PC-3 (cell line): ENCODE results near the gene CTNNA2. TPM values are rescaled to one million over a fixed set of nuclear protein-coding genes. Genes with fewer than 3 reads are reported as not detected.

Experiments used
- ATAC-seq: fragments of 200-7000 bp; cut with Tn5 transposase; 2 replicates; pipeline ENCODE4 v1.9.1; 2020; ENCODE audit warnings: mild to moderate bottlenecking, moderate library complexity
- BruUV-seq: library from RNA; stranded (reverse); fragments of 400-500 nt; replicated peaks from 2 replicates; lab custom pipeline; 2021; lab: Mats Ljungman, UMichigan
- CTCF ChIA-PET: fragments of 300-600 bp; sonication (Branson Sonifier 250); formaldehyde crosslinking; loops from one replicate; lab custom pipeline; 2022; ENCODE audit warnings: antibody characterized with exemption; lab: Charles Lee
- POLR2A ChIA-PET: fragments of 300-600 bp; sonication (Branson Sonifier 250); formaldehyde crosslinking; loops from one replicate; lab custom pipeline; 2022; ENCODE audit warnings: antibody characterized with exemption; ENCODE audit not compliant: unreplicated experiment; lab: Charles Lee
- DNase-seq: peaks from one replicate; pipeline ENCODE4 v3.0.0-alpha.2; 2015
- H2AFZ ChIP-seq: fragments of 300-600 bp; sonication (generic); 2 replicates; pipeline ENCODE4 v1.6.0; 2016; ENCODE audit warnings: antibody characterized with exemption, low read length
- H3F3A ChIP-seq: fragments of 300-600 bp; sonication (generic); one replicate; pipeline ENCODE4 v1.6.0; 2017; ENCODE audit warnings: antibody characterized with exemption, low read length, control low read depth, mild to moderate bottlenecking; ENCODE audit not compliant: unreplicated experiment
- H3K27ac ChIP-seq: fragments of 300-600 bp; sonication (generic); 2 replicates; pipeline ENCODE4 v1.5.1; 2016; ENCODE audit warnings: mild to moderate bottlenecking, low read length
- H3K27me3 ChIP-seq: fragments of 300-600 bp; sonication (generic); 2 replicates; pipeline ENCODE4 v1.6.1; 2016; ENCODE audit warnings: low read length, mixed read lengths
- H3K36me3 ChIP-seq: fragments of 300-600 bp; sonication (generic); 2 replicates; pipeline ENCODE4 v1.6.1; 2016; ENCODE audit warnings: low read depth, mixed run types, low read length, mixed read lengths
- H3K4me1 ChIP-seq: fragments of 300-600 bp; sonication (generic); 2 replicates; pipeline ENCODE4 v1.5.1; 2016; ENCODE audit warnings: low read length; ENCODE audit not compliant: insufficient read depth
- H3K4me2 ChIP-seq: fragments of 300-600 bp; sonication (generic); 2 replicates; pipeline ENCODE4 v1.6.0; 2016; ENCODE audit warnings: low read length
- H3K4me3 ChIP-seq: fragments of 300-600 bp; sonication (generic); 2 replicates; pipeline ENCODE4 v1.5.1; 2016; ENCODE audit warnings: mild to moderate bottlenecking, low read length, mixed read lengths
- H3K79me2 ChIP-seq: fragments of 300-600 bp; sonication (generic); 2 replicates; pipeline ENCODE4 v1.6.1; 2017; ENCODE audit warnings: low read length, mixed read lengths
- H3K9ac ChIP-seq: fragments of 300-600 bp; sonication (generic); 2 replicates; pipeline ENCODE4 v1.6.0; 2016; ENCODE audit warnings: mild to moderate bottlenecking, low read length
- H3K9me2 ChIP-seq: fragments of 300-600 bp; sonication (generic); replicated peaks from 2 replicates; pipeline ENCODE4 v1.6.1; 2016; ENCODE audit warnings: mixed run types, low read length, mixed read lengths
- H3K9me3 ChIP-seq: fragments of 300-600 bp; sonication (generic); 2 replicates; pipeline ENCODE4 v1.6.1; 2016; ENCODE audit warnings: low read length, mixed read lengths
- H4K20me1 ChIP-seq: fragments of 300-600 bp; sonication (generic); 2 replicates; pipeline ENCODE4 v1.6.1; 2016; ENCODE audit warnings: low read length, mixed read lengths
- EZH2 ChIP-seq: fragments of 300-600 bp; sonication (generic); IDR thresholded peaks from one replicate; pipeline ENCODE4 v1.6.1; 2017; ENCODE audit warnings: antibody characterized with exemption, mild to moderate bottlenecking, low read length; ENCODE audit not compliant: unreplicated experiment
- EZH2phosphoT487 ChIP-seq: fragments of 300-600 bp; sonication (generic); IDR thresholded peaks from 2 replicates; pipeline ENCODE4 v1.6.1; 2018; ENCODE audit warnings: mild to moderate bottlenecking, antibody characterized with exemption, low read length, borderline replicate concordance
- intact Hi-C: fragments of 100-400 bp; cut with micrococcal nuclease; formaldehyde crosslinking; loops from 2 replicates; pipeline ENCODE4 v1.9.0; 2023
- total RNA-seq: library from RNA; depleted of rRNA; stranded (reverse); fragments of >200 nt; gene quantifications from 2 replicates; pipeline ENCODE4 v1.2.3, GENCODE V29; 2014
- TF ChIP-seq, protein P1 (sequence below): fragments of 300-600 bp; sonication (generic); conservative IDR thresholded peaks from 2 replicates; pipeline ENCODE4 v1.5.1; 2017; ENCODE audit warnings: antibody characterized with exemption, low read depth, mild to moderate bottlenecking, low read length

CTNNA2 gene
- total RNA-seq, 1 experiment from 2014 or later: not detected

DNA sequence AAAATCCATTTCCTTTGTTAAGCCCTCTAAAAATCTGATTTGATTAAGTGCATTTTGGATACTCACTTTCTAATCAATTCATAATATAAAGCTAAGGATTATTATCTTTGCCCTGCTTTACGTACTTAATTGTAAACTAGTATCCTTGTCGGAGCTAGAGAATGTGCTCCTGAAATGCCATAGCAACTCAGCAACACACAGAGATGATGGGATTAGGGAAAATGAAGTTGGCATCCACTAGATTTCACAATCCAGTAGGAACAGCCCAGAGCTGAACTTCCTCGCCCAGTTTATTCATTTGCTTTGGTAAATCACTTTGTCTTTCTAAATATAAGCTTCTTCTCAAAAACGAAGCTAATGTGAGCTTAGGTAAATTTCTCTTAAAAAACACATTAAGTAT lies 386.3 kb downstream of the CTNNA2 start:
- H3K9me2 ChIP-seq: no peaks in the 10 kb centered on the region
- H2AFZ ChIP-seq: no peak overlapping the region
- H3K79me2 ChIP-seq: no peaks in the 10 kb centered on the region
- intact Hi-C loops: no loop called here
- H3F3A ChIP-seq: no peaks in the 10 kb centered on the region
- no peaks in the 10 kb centered on the region for H3K36me3 ChIP-seq
- CTCF ChIA-PET: no interaction called here
- no peak overlapping the region for H3K27ac ChIP-seq
- ATAC-seq (no peak), DNase-seq (no peak)
- no TSS peak for BruUV-seq
- TF ChIP-seq, protein P1, sequence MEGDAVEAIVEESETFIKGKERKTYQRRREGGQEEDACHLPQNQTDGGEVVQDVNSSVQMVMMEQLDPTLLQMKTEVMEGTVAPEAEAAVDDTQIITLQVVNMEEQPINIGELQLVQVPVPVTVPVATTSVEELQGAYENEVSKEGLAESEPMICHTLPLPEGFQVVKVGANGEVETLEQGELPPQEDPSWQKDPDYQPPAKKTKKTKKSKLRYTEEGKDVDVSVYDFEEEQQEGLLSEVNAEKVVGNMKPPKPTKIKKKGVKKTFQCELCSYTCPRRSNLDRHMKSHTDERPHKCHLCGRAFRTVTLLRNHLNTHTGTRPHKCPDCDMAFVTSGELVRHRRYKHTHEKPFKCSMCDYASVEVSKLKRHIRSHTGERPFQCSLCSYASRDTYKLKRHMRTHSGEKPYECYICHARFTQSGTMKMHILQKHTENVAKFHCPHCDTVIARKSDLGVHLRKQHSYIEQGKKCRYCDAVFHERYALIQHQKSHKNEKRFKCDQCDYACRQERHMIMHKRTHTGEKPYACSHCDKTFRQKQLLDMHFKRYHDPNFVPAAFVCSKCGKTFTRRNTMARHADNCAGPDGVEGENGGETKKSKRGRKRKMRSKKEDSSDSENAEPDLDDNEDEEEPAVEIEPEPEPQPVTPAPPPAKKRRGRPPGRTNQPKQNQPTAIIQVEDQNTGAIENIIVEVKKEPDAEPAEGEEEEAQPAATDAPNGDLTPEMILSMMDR: no peak
- TF ChIP-seq EZH2phosphoT487: no peak
- no peak for TF ChIP-seq EZH2
- H3K9me3 ChIP-seq: no peaks in the 10 kb centered on the region
- H3K4me1 ChIP-seq: no peaks in the 10 kb centered on the region
- H3K27me3 ChIP-seq: no peaks in the 10 kb centered on the region
- POLR2A ChIA-PET: no interaction called here
- no peak overlapping the region for H3K4me2 ChIP-seq
- no peaks in the 10 kb centered on the region for H4K20me1 ChIP-seq
- H3K9ac ChIP-seq: no peak overlapping the region
- no peak overlapping the region for H3K4me3 ChIP-seq

DNA sequence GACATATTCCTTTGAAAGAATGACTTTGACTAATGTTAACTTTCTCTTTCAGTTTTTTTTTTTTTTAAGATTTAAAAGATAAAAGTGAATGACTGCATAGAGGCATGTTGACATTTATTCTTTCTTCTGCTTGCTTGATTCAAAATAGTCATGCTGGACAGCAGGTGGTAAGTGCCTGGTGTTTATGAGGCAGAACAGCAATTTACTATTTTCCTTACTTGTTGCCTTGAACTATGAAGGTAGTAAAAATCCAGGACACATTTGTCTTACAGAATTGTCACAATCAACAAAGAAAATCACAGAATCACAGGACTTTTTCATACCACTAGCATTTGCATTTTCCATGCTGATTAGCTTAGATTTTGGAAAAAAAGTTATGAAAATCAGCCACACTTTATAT lies 388.3 kb downstream of the CTNNA2 start:
- CTCF ChIA-PET: no interaction called here

More for the DNA sequence above, 388.3 kb downstream of the CTNNA2 start:
- no TSS peak for BruUV-seq
- no peak overlapping the region for H3K27ac ChIP-seq
- POLR2A ChIA-PET: no interaction called here
- DNase-seq (no peak), ATAC-seq (no peak)
- intact Hi-C loops: no loop called here
- H3F3A ChIP-seq: no peaks in the 10 kb centered on the region
- no peaks in the 10 kb centered on the region for H4K20me1 ChIP-seq
- no peak overlapping the region for H3K4me3 ChIP-seq
- no peaks in the 10 kb centered on the region for H3K36me3 ChIP-seq
- H3K9me3 ChIP-seq: no peaks in the 10 kb centered on the region
- H2AFZ ChIP-seq: no peak overlapping the region
- no peak overlapping the region for H3K4me2 ChIP-seq
- no peaks in the 10 kb centered on the region for H3K4me1 ChIP-seq
- no peaks in the 10 kb centered on the region for H3K9me2 ChIP-seq
- no peaks in the 10 kb centered on the region for H3K27me3 ChIP-seq
- no peak for TF ChIP-seq EZH2
- TF ChIP-seq EZH2phosphoT487: no peak
- TF ChIP-seq, protein P1: no peak
- H3K79me2 ChIP-seq: no peaks in the 10 kb centered on the region
- H3K9ac ChIP-seq: no peak overlapping the region
